Lung (tissue), 12 donors: ENCODE data around the gene FAM171A2. TPM values are rescaled to one million over a fixed set of nuclear protein-coding genes. Genes with fewer than 3 reads are reported as not detected.
"Not testable (repeated sequence)": the region's sequence is repeated elsewhere in the genome, so short reads cannot be mapped to it uniquely, and the experiment has no call there.

Experiments
- ATAC-seq: fragments of 200-7000 bp; cut with Tn5 transposase; one replicate; pipeline ENCODE4 v1.9.1; 2020; ENCODE audit warnings: moderate number of reproducible peaks; ENCODE audit not compliant: insufficient read depth, low FRiP score
- DNase-seq, 3 donors: peaks; one replicate each; pipeline ENCODE4 v3.0.0-alpha.2; 2013 to 2017
- H3K27ac ChIP-seq, 2 donors: one replicate each; pipeline ENCODE4 v1.5.1; 2013; ENCODE audit warnings: mild to moderate bottlenecking in 2 of 2, moderate library complexity in 2 of 2, control low read depth in 1 of 2, inconsistent platforms in 1 of 2, low read depth in 1 of 2, low read length in 1 of 2
- H3K27me3 ChIP-seq, 3 donors: one replicate each; pipeline ENCODE4 v1.5.1; 2013; ENCODE audit warnings: low read length in 2 of 3; ENCODE audit not compliant: control insufficient read depth in 3 of 3, insufficient read depth in 3 of 3
- H3K36me3 ChIP-seq, 4 donors: one replicate each; pipeline ENCODE4 v1.5.1; 2013; ENCODE audit warnings: low read length in 4 of 4, mild to moderate bottlenecking in 1 of 4, moderate library complexity in 1 of 4; ENCODE audit not compliant: control insufficient read depth in 4 of 4, insufficient read depth in 4 of 4
- H3K4me1 ChIP-seq, 5 donors: one replicate each; pipeline ENCODE4 v1.5.1; 2013; ENCODE audit warnings: low read length in 5 of 5, mild to moderate bottlenecking in 2 of 5, moderate library complexity in 1 of 5; ENCODE audit not compliant: control insufficient read depth in 5 of 5, insufficient read depth in 5 of 5
- H3K4me3 ChIP-seq: one replicate; pipeline ENCODE4 v1.5.1; 2013; ENCODE audit warnings: mild to moderate bottlenecking, control low read depth, moderate library complexity
- H3K9ac ChIP-seq, 2 donors: one replicate each; pipeline ENCODE4 v1.5.1; 2013; ENCODE audit warnings: low read length in 2 of 2, control low read depth in 1 of 2; ENCODE audit not compliant: insufficient read depth in 1 of 2
- H3K9me3 ChIP-seq, 4 donors: one replicate each; pipeline ENCODE4 v1.5.1; 2013; ENCODE audit warnings: low read length in 3 of 4, mild to moderate bottlenecking in 1 of 4, moderate library complexity in 1 of 4; ENCODE audit not compliant: control insufficient read depth in 4 of 4, insufficient read depth in 3 of 4
- WGBS, 2 donors: extraction: QIAGEN DNeasy Blood & Tissue Kit; methylation state at CpG; one replicate each; pipeline ENCODE4 v1.1.7; 2013; 5-methylcytosine and 5-hydroxymethylcytosine counted together
- polyA plus RNA-seq, 2 donors: library from polyadenylated mRNA; stranded (reverse); fragments of 200-250 nt; gene quantifications; one replicate each; pipeline ENCODE4 v1.2.1, GENCODE V29; 2013
- total RNA-seq, 2 donors: library from RNA; depleted of rRNA in 1 of 2; stranded (reverse); fragments of >200 nt in 1 of 2; gene quantifications; one replicate each; pipeline ENCODE4 v1.2.1, GENCODE V29; 2014 to 2021
- TF ChIP-seq, protein P1 (sequence below): IDR thresholded peaks from 2 replicates; pipeline ENCODE4 v1.5.1; 2012; ENCODE audit warnings: mild to moderate bottlenecking; ENCODE audit errors: control extremely low read depth, extremely low read depth
- donor health status: control.
- donor health status: control.
- donor health status: Bipolar disorder and iron deficiency.
- donor health status: healthy.
- donor health status: DM: yes; HTN: yes; CAD: no.

The FAM171A2 gene
- total and polyA plus RNA-seq, 4 donors = 0.47 to 8.0 (median 0.80) TPM

DNA sequence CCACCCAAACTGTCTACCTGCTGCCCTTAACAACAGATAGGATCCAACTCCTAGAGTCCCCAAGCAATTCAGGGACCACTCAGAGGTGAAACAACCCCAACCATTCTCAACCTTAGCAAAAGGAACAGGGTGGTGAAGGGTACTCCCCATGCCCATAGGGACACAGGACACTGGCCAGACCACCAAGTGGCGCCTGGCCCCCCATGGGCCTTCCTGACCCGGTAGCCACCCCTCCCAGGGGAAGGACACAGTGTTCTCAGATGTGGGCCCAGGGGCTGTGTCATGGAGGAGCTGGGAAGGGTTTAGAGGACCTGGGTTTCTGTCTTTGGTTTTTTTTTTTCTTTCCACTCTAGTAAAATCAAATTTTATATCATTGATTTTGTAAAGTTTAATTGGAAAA, 29.3 kb downstream of the FAM171A2 start:
- Histone ChIP-seq H3K9me3 (no peaks in the 10 kb centered on the region), H3K4me1 (peaks cover 0 to 10% (median 0%) of the 10 kb centered on the region in 5 donors), H3K36me3 (no peaks in the 10 kb centered on the region), H3K4me3 (no peak overlapping the region), H3K27me3 (no peaks in the 10 kb centered on the region), H3K9ac (no peak overlapping the region), H3K27ac (no peak overlapping the region)
- DNase-seq (no peak), ATAC-seq (no peak)
- WGBS, 2 donors = 32 to 53% methylated on average over 2 of the region's 2 CpGs
- TF ChIP-seq, protein P1, sequence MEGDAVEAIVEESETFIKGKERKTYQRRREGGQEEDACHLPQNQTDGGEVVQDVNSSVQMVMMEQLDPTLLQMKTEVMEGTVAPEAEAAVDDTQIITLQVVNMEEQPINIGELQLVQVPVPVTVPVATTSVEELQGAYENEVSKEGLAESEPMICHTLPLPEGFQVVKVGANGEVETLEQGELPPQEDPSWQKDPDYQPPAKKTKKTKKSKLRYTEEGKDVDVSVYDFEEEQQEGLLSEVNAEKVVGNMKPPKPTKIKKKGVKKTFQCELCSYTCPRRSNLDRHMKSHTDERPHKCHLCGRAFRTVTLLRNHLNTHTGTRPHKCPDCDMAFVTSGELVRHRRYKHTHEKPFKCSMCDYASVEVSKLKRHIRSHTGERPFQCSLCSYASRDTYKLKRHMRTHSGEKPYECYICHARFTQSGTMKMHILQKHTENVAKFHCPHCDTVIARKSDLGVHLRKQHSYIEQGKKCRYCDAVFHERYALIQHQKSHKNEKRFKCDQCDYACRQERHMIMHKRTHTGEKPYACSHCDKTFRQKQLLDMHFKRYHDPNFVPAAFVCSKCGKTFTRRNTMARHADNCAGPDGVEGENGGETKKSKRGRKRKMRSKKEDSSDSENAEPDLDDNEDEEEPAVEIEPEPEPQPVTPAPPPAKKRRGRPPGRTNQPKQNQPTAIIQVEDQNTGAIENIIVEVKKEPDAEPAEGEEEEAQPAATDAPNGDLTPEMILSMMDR = no peak

DNA sequence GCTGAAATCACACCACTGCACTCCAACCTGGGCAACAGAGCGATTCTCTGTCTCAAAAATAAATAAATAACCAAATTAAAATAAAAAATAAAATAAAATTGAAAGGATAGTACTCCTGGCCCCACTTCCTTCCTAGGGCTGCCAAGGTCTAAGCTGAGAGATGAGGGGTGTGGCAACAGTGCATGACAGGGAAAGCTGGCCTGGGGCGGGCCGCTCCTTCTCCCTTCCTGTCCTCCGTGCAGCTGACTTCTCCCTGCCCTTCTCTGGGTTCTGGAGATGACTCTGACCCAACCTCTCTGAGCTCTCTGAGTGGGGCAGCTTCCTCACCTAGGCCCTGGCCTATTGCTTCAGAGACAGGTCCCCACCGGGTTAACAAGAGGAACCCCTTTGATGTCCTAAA, 30.3 kb downstream of the FAM171A2 start:
- TF ChIP-seq, protein P1 = no peak
- no peak for ATAC-seq
- H3K4me1 ChIP-seq = peaks cover 0 to 10% (median 0%) of the 10 kb centered on the region in 5 donors
- H3K27ac ChIP-seq = no peak overlapping the region
- 37 to 46% methylated on average over 5 of the region's 5 CpGs for whole genome bisulfite sequencing, 2 donors
- no peaks in the 10 kb centered on the region for H3K27me3 ChIP-seq
- H3K36me3 ChIP-seq = no peaks in the 10 kb centered on the region
- H3K9ac ChIP-seq = no peak overlapping the region
- no peak overlapping the region for H3K4me3 ChIP-seq
- no peak for DNase-seq
- H3K9me3 ChIP-seq = no peaks in the 10 kb centered on the region

DNA sequence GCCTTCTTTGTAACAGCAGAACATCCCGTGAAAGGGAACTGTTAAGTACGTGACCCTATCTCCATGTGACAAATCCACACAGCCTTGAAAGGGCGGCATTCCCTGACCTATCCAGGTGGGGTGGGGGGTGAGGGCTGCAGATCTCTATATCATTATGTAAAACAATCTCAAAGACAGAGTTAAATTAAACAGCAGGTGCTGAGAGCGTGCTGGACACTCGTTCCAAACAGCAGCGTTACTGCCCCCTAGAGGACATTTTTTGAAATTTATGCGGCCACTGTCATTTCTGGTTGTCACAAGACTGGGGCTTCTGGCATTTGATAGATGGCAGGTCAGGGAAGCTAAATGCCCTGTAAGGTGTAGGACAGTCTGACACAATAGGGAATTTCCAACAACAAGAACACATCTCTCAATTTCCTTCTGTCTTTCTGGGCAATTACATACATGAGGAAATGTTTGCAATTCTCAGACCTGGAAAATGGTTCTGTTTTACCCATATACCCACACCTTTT, 32.3 kb downstream of the FAM171A2 start:
- no peaks in the 10 kb centered on the region for H3K36me3 ChIP-seq
- H3K4me3 ChIP-seq = no peak overlapping the region
- peak; percentile 67 to 80 (median 78) for DNase-seq
- H3K9ac ChIP-seq = no peak overlapping the region
- peaks cover 0 to 7% (median 0%) of the 10 kb centered on the region in 5 donors for H3K4me1 ChIP-seq
- no peak overlapping the region for H3K27ac ChIP-seq
- ATAC-seq = no peak
- TF ChIP-seq, protein P1 = peak; percentile 71
- 4% methylated on average over 7 of the region's 7 CpGs for WGBS, 2 donors
- no peaks in the 10 kb centered on the region for H3K9me3 ChIP-seq
- H3K27me3 ChIP-seq = no peaks in the 10 kb centered on the region

DNA sequence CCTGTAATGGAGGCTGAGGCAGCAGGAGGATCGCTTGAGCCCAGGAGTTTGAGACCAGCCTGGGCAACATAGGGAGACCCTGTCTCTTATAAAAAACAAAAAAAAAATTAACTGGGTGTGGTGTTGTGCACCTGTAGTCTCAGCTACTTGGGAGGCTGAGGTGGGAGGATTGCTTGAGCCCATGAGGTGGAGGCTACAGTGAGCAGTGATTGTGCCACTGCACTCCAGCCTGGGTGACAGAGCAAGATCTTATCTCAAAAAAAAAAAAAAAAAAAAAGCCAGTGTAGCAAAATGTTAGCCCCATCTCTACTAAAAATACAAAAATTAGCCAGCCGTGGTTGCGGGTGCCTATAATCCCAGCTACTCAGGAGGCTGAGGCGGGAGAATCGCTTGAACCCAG, 33.4 kb downstream of the FAM171A2 start:
- H3K4me1 ChIP-seq = not testable (repeated sequence)

DNA sequence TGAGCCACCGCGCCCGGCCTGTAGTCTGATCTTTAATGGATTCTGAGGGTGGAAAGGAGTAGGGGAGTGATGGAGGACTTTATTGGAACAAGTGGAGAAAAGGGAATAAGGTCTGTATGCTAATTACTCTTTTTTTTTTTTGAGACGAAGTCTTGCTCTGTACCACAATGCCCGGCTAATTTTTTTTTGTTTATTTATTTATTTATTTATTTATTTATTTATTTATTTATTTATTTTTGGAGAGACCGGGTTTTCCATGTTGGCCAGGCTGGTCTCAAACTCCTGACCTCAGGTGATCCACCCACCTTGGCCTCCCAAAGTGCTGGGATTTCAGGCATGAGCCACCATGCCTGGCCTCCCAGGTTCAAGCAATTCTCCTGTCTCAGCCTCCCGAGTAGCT, 34.1 kb downstream of the FAM171A2 start:
- H3K4me1 ChIP-seq, H3K9me3 ChIP-seq, H3K4me3 ChIP-seq, H3K9ac ChIP-seq, DNase-seq, H3K27me3 ChIP-seq, ATAC-seq, H3K27ac ChIP-seq, H3K36me3 ChIP-seq: not testable (repeated sequence)
- 87 to 91% methylated on average over 7 of the region's 7 CpGs for WGBS, 2 donors

More for the DNA sequence above, 33.4 kb downstream of the FAM171A2 start:
- H3K36me3 ChIP-seq, H3K27ac ChIP-seq, H3K9me3 ChIP-seq, H3K4me3 ChIP-seq, DNase-seq, ATAC-seq, H3K9ac ChIP-seq, H3K27me3 ChIP-seq: not testable (repeated sequence)
- WGBS, 2 donors = 82 to 99% methylated on average over 5 of the region's 5 CpGs
